GM12872 (cell line): Measurements from ENCODE around the gene NPTX1.

Experiments used
- CTCF ChIP-seq: IDR thresholded peaks from 3 replicates; pipeline ENCODE4 v1.5.1; 2011; ENCODE audit warnings: low read depth, mild to moderate bottlenecking, low read length, moderate library complexity; ENCODE audit not compliant: insufficient read depth

Gene NPTX1

DNA sequence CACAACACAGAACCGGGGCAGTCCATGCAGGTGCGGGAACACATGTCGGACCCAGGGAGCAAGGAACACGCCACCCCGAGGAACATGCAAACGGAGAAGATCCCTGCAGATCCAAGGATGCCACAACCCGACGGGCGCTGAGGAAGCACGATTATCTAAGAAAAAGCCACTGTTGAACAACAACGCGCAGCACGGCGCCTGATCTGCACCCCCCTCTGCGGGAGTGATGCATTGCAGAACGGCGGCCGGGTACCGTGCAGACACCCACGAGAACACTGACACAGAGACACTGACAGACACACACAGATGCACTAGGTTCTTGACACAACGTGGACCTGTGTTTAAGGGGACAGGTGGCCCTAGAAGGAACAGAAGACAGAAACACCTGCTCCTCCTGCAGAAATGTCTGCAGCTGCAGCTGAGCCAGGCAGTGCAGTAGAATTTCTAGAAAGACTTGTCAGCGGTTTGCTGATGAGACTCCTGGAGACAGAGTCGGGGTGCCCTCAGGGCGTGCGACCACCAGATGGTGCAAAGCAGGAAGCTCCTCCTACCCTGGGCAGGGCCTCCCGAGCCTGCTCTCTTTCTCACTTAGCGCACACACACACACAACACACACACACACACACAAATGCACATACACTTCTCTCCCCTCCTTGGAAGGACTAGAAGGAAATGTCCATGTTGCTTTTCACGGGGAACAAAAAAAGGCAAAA lies 7.5 kb downstream of the NPTX1 start:
- TF ChIP-seq CTCF, result no peak

DNA sequence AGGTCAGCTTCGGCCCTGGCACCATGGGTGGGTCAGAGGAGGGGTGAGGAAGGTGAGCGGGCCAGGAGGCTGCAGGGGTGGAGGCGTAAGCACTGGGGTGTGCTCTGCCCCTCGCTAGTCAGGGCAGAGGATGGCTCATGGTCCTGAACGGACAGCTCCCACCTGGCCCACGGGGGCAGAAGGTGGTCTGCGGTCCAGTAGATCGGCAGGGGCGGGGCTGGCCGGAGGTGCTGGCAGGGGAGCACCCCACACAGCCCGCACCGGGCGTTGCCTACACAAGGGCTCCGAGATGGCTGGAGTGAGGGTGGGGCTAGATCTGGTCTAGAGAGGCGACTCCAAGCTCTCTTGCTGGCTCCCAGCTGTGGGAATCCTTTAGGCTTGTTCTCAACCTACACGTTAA lies 8.2 kb downstream of the NPTX1 start:
- no peak for TF ChIP-seq CTCF

GRCh38 chr17:80466188-80466705 lies 10.2 kb downstream of the NPTX1 start:
- no peak for TF ChIP-seq CTCF

GRCh38 chr17:80465327-80465974 lies 11.0 kb downstream of the NPTX1 start:
- TF ChIP-seq CTCF, result no peak

GRCh38 chr17:80464486-80464885 lies 11.9 kb downstream of the NPTX1 start:
- no peak for TF ChIP-seq CTCF

DNA sequence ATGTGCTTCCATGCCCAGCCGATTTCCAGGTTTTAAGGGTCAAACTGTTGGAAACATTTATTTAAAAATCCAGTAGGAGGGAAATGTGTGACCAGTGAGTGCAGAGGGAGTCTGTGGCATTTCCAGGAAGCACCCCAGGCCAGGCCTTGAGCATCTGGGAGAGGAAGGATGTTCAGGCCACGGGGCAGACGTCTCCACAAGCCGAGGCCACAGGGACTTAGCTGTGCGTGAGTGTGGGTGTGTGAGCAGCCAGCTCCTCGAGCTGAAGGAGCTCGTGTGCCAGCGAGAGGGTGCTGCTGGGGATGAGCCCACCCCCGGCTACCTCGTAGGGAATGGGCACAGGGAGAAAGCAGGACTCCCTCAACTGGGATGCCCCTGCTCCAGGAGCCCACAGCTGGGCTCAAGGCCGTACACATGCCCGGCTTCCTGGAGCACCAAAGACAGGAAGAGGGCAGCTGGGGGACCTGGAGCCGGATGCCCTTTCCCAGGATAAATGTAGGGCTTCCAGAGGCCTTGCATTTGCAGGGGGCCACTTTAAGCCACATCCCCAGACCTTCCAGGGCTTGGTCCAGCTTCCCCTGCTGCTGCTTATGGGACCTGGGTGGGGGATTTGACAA lies 12.5 kb downstream of the NPTX1 start:
- TF ChIP-seq CTCF, result no peak

- no peak for TF ChIP-seq CTCF
These were observed 14.8 kb downstream of the NPTX1 start for GRCh38 chr17:80461528-80462160.
